ENCODE measurements around the gene CELSR1. TPM values are rescaled to one million over a fixed set of nuclear protein-coding genes. Genes with fewer than 3 reads are reported as not detected.

Gene CELSR1
- total RNA-seq, 1 donor from 2014 or later, result 8.9 TPM

GRCh38 chr22:46482056-46482675, 55.3 kb downstream of the CELSR1 start:
- Histone ChIP-seq H3K27ac (replicated peaks) (no peak overlapping the region), H3K4me1 (peaks cover 8% of the 10 kb centered on the region), H3K36me3 (no peaks in the 10 kb centered on the region), H3K9me3 (replicated peaks) (peaks cover 5% of the 10 kb centered on the region), H3K4me3 (no peak overlapping the region), H3K27me3 (ENCODE audit: low read depth) (peaks cover 8% of the 10 kb centered on the region)
- no peak for DNase-seq
- no peak for TF ChIP-seq CTCF (IDR thresholded peaks at IDR 0.05; ENCODE audit: borderline replicate concordance)
- intact Hi-C loops (cut with micrococcal nuclease), result no loop called here

GRCh38 chr22:46481386-46481785, 56.0 kb downstream of the CELSR1 start:
- intact Hi-C loops (cut with micrococcal nuclease), result no loop called here
- Histone ChIP-seq H3K36me3 (no peaks in the 10 kb centered on the region), H3K4me1 (peaks cover 8% of the 10 kb centered on the region), H3K4me3 (no peak overlapping the region), H3K27me3 (ENCODE audit: low read depth) (peaks cover 8% of the 10 kb centered on the region), H3K27ac (replicated peaks) (no peak overlapping the region), H3K9me3 (replicated peaks) (peaks cover 5% of the 10 kb centered on the region)
- TF ChIP-seq CTCF (IDR thresholded peaks at IDR 0.05; ENCODE audit: borderline replicate concordance), result no peak
- no peak for DNase-seq

GRCh38 chr22:46480396-46480795, 57.0 kb downstream of the CELSR1 start:
- no peaks in the 10 kb centered on the region for H3K36me3 ChIP-seq
- H3K4me3 ChIP-seq, result no peak overlapping the region
- DNase-seq, result no peak
- H3K27ac ChIP-seq (replicated peaks), result no peak overlapping the region
- H3K27me3 ChIP-seq (ENCODE audit: low read depth), result peaks cover 8% of the 10 kb centered on the region
- intact Hi-C loops (cut with micrococcal nuclease), result no loop called here
- peaks cover 5% of the 10 kb centered on the region for H3K9me3 ChIP-seq (replicated peaks)
- TF ChIP-seq CTCF (IDR thresholded peaks at IDR 0.05; ENCODE audit: borderline replicate concordance), result no peak
- H3K4me1 ChIP-seq, result peaks cover 8% of the 10 kb centered on the region

- Histone ChIP-seq H3K27me3 (ENCODE audit: low read depth) (peaks cover 9% of the 10 kb centered on the region), H3K4me3 (no peak overlapping the region), H3K4me1 (peaks cover 2% of the 10 kb centered on the region), H3K27ac (replicated peaks) (no peak overlapping the region), H3K9me3 (replicated peaks) (peaks cover 5% of the 10 kb centered on the region), H3K36me3 (no peaks in the 10 kb centered on the region)
- intact Hi-C loops (cut with micrococcal nuclease), result no loop called here
- no peak for TF ChIP-seq CTCF (IDR thresholded peaks at IDR 0.05; ENCODE audit: borderline replicate concordance)
- DNase-seq, result no peak
These were observed 58.4 kb downstream of the CELSR1 start for GRCh38 chr22:46479046-46479445.

GRCh38 chr22:46478083-46478551, 59.3 kb downstream of the CELSR1 start:
- no peak for DNase-seq
- Histone ChIP-seq H3K27ac (replicated peaks) (no peak overlapping the region), H3K4me3 (no peak overlapping the region), H3K4me1 (no peaks in the 10 kb centered on the region), H3K27me3 (ENCODE audit: low read depth) (peaks cover 17% of the 10 kb centered on the region), H3K36me3 (no peaks in the 10 kb centered on the region), H3K9me3 (replicated peaks) (peaks cover 5% of the 10 kb centered on the region)
- intact Hi-C loops (cut with micrococcal nuclease), result no loop called here
- TF ChIP-seq CTCF (IDR thresholded peaks at IDR 0.05; ENCODE audit: borderline replicate concordance), result no peak
